ENCODE measurements around the gene SEC23B. TPM values are rescaled to one million over a fixed set of nuclear protein-coding genes. Genes with fewer than 3 reads are reported as not detected.

Gene SEC23B
- total and polyA plus RNA-seq, 2 of the 8 experiments (the other 6 are each of a cell fraction or from before 2014, with no cell fraction given) = 53.3 to 62.8 TPM

DNA sequence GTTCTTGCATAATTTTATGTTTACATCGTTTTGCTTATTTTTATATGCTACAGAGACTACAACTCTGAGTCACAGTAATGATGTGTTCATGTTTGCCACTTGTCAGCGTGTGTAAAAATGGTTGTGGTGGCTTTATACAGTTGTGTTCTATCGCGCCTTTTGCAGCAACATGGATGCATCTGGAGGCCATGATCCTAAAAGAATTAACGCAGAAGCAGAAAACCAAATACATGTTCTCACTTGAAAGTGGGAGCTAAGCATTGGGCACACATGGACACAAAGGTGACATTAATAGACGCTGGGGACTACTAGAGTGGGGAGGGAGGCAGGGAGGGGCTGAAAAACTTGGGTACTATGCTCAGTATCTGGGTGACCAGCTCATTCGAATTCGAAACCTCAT lies 996 bp upstream of the SEC23B start (continued):
- TF ChIP-seq PHF8 (conservative IDR thresholded peaks at IDR 0.05; ENCODE audit: low read depth, low read length) = no peak
- no peak for TF ChIP-seq TAF7 (optimal IDR thresholded peaks at IDR 0.05; ENCODE audit: borderline replicate concordance, low read depth, low read length)
- TF ChIP-seq ATF2 (IDR thresholded peaks at IDR 0.05; ENCODE audit: low read length) = no peak
- TF ChIP-seq POLR2AphosphoS5 (IDR thresholded peaks at IDR 0.05; ENCODE audit: low read depth, low read length) = no peak
- TF ChIP-seq HDAC6 (IDR thresholded peaks at IDR 0.05; ENCODE audit: low read depth, low read length) = no peak
- TF ChIP-seq SP1 (IDR thresholded peaks at IDR 0.05; ENCODE audit: low read depth, low read length) = no peak

Data from H1 (cell line).